GM19035 (cell line): ENCODE data around the gene LIMS4.
A peak's percentile ranks its signal among the peaks of the same experiment; 100 is the strongest.
"Not testable (repeated sequence)": the region's sequence is repeated elsewhere in the genome, so short reads cannot be mapped to it uniquely, and the experiment has no call there.

Source experiments
- ATAC-seq: cut with Tn5 transposase; IDR thresholded peaks from one replicate; pipeline ENCODE4 v1.9.1; 2021; ENCODE audit not compliant: unreplicated experiment

Gene LIMS4

DNA sequence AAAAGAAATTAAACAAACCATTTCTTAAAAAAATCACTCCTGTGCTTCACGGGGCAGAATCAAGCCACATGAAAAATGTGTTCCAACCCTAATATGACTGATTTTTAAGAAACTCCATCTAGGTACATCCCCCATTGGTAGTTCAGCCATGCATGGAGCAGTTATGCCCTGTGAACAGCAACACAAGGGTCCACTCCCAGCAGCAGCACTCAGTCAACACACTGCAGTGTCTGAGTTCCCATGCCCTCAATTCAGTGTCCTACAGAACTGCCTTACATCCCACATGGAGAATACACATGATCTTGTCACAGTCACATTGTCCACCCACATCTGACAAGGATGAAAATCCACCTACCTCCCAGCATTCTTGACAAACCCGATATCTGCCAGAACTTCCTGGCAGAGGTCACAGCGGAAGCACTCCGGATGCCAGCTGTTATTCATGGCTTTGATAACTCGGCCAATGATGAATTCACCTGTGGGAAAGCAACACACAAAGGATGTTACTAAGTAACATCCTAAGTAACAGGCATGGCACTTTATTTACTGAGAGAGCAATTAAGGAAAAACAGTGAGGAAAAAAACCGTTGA lies 17.4 kb downstream of the LIMS4 start:
- not testable (repeated sequence) for ATAC-seq

DNA sequence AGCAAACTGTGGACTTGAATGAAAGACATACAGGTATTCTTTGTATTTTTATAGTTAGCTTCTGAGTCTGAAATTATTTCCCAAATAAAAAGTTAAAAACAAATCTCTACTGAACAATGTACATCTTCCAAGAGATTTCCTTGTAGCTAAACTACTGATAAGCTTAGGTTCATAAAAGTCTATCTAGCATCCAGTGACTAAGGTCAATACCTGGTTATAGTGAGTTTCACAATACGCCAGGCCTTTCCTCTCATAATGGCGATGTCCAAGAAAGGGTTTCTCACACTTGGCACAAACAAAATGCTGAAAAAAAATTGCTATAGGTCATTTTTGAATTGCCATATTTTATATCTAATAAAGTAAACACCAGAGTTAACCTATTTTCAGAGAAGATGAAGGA lies 21.7 kb downstream of the LIMS4 start:
- ATAC-seq = not testable (repeated sequence)

DNA sequence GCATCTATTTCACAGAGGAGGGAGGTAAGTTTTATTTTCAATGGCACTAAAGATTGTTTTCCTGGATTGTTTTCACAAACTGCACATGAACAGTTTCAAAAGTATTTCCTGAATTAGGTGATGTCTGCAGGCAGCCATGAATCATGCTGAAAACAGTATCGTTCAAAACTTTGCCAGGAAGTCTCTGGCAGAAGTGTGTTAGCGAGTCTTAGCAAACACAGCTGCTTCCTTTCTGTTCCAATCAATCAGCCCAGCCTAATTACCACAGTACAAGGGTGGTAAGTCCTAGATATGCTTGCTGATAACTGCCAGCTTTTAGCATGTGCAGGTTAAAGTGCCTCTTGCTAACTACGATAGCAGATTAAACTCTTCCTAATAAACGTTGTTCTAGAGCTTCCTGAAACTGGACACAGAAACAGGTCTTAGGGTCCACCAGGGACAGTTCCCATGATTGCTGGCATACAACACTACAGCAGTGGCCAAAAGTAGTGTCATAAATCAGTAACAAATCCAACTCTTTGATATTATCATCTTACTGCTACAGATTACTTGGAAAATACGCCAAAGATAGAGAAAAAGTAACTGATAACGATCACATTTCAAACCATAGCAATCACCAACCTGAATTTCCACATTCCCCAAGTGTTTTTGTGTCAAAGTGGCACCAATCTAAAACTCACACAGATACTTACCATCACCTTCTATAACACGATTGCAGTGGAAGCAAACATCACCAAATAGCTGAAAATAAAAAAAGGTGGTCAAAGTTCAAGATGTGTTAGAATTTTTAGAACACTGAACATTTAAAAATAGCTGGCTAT lies 23.3 kb downstream of the LIMS4 start:
- not testable (repeated sequence) for ATAC-seq

DNA sequence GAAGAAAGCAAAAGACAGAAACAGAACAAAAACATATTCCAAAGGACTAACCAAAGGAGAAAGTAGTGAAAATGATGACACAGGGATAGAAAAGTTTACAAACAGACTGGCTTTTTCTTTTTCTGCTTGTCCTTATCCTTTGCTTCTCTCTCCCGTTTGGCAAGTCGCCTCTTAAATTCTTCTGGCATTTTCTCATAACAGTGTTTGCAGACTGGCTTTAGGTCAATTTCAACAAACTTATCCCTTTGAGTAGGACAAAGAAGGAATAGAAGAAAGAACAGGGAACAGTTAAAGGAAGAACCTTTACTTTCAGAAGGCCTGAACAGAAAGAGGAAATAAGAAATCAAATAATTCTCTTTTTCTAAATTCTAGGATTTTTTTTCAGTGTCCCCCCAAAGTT lies 26.0 kb downstream of the LIMS4 start:
- ATAC-seq = not testable (repeated sequence)

DNA sequence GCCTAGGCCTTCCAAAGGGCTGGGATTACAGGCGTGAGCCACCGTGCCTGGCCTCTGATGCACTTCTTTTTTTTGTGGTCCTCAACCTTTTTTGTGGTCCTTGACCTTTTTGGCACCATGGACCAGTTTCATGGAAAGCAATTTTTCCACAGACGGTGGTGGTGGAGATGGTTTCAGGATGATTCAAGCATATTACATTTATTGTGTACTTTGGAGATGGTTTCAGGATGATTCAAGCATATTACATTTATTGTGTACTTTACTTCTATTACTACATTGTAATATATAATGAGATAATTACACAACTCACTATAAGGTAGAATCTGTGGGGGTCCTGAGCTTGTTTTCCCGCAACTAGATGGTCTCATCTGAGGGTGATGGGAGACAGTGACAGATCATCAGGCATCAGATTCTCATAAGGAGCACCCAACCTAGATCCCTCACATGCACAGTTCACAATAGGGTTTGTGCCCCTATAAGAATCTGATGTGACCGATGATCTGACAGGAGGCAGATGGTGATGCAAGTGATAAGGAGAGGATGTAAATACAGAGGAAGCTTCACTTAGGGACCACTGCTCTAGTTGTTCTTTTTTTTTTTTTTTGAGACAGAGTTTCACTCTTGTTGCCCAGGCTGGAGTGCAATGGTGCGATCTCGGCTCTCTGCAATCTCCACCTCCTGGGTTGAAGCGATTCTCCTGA lies 29.2 kb downstream of the LIMS4 start:
- ATAC-seq = not testable (repeated sequence)

DNA sequence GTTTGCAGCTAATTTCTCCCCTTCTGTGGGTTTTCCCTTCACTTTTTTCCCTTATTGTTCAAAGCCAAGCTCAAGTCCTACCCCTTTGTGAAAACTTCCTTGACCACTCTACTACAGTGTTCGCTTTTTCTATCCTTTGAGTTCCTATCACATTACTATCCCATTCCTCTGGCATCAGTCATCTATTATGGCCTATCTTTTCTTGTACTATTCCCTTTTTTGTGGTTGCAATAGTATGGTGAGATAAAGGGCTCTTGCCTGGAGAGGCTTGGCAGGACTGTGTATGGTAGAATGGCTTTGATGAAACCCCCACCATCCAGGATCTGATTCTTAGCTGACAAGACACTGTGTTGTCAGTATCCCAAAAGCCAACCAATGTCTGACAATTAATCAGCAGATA lies 30.7 kb downstream of the LIMS4 start:
- ATAC-seq = not testable (repeated sequence)

DNA sequence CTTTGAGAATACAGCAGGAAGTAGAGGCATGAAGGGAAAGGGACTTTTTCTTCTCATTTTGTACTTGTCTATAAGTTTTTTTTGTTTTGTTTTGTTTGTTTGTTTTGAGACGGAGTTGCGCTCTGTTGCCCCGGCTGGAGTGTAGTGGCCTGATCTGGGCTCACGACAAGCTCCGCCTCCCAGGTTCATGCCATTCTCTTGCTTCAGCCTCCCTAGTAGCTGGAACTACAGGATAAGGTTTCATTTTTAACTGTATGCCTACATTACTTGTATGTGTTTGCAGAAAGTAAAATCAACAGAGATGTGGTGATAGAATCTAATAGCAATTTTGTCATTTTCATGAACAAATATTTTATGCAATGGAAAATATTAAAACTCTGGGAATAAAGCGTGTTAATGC lies 38.1 kb downstream of the LIMS4 start:
- ATAC-seq = not testable (repeated sequence)

DNA sequence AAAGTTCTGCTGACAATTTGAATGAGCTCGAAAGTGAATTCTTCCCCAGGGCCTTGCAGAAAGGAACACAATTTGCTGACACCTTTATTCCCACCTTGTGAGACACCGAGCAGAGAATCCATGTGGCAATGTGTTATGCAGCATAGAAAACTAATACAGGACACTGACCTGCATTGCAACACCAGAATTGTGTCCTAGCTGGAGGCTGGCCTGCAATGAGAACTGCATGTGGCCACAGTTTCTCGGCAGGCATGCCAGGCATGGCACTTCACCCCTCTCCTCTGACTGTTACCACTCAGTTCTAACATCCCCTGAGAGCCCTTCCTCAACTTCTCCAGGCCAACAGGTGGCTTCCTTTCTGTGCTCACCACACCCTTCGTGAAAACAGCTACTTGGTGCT lies 46.9 kb downstream of the LIMS4 start:
- ATAC-seq = not testable (repeated sequence)

DNA sequence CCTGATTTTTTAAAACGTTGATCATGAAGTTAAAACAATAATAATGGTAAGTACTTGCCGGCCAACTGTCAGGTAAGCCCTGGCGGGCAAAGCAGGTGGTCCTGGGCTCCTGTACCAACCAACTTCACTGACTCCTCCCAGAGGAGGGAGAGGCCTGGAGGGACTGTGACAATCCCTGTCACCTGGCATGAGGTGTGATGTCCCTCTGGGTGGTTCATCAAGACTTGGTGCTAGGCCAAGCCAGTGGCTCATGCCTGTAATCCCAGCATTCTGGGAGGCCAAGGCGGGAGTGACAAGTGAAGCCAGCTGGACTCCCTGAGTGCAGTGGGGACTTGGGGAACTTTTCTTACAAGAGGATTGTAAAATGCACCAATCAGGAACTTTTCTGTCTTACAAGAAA lies 48.2 kb downstream of the LIMS4 start:
- ATAC-seq = not testable (repeated sequence)

DNA sequence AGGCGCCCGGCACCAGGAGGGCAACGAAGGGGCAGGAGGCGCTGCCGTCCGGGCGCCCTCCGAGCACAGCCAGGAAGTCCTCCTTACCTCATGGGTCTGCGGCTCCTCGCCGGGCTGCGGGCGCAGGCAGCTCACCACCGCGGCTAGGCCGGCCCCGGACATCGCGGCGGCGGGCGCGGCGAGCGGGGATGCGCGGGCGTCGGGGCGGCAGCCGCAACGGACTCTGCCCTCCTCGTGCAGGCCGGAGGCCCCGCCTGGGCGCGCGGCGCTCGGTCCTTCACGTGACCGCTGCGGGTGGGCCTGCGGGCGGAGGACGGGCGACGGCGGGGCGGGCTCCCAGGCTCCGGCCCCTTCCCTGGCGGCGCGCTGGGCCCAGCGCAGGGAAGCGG lies 49.0 kb downstream of the LIMS4 start:
- not testable (repeated sequence) for ATAC-seq

DNA sequence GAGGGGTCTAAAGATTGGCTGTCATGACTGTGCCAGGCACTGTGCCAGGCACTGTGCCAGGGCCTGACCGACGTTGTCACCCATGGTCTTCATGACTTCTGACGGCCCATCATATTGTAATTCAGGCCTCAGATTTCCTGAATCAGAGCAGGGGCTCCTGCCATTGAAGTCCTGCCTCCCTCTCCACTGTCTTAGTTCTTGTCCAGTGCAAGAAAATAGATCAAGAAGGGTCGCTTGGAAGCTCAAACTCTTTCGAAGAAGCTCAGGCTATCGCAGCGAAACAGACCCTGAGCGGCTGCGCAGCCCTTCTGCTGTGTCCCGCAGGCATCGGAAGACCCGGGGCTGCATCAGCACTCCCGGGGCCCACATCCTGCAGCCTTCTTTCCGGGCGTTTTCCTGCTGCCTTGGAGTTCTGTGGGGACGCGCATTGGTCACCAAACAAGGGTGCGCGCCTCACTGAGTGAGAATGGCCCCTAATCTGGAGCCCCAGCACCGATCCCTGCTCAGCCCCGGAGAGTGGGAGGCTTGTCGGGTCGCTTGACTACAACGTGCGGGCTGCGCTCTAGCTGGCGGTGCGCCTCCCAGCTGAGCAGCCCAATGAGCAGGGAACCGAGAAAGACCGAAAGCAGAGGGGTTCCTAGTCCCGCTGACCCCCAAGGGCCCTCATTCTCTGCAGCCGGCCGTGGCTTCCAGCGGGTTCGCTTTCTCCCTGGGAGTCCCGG lies 49.6 kb downstream of the LIMS4 start:
- ATAC-seq = not testable (repeated sequence)

DNA sequence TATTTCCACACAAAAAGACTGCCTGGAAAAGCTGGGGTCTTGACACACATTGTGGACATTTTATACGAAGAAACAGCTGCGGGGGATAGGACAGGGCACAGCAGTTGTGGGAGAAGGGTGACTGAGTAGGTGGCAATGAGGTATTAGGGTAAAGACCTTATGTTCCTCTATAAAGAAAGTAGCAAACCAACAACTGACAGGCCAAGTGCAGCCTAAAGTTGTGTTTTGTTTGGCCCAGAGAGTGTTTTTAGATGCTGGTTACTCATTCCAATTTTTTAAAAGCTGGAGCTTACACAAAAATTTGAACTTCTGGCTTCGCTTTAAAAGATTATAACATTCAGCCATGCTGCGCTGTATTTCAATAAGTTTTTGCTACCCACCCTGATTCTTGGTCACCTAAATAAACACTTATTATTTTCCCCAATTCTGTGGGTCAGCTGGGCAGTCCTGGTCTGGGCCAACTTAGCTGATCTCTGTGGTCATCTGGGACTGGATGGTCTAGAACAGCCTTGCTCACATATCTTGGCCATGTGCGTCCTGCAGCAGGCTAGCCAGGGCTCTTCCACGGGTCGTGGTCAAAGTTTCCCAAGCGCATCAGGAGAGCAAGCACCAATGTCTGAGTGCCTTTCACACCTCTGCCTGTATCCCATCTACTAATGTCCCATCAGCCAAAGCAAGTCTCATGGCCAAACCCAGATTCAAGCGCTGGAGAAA lies 51.8 kb downstream of the LIMS4 start:
- ATAC-seq = not testable (repeated sequence)

DNA sequence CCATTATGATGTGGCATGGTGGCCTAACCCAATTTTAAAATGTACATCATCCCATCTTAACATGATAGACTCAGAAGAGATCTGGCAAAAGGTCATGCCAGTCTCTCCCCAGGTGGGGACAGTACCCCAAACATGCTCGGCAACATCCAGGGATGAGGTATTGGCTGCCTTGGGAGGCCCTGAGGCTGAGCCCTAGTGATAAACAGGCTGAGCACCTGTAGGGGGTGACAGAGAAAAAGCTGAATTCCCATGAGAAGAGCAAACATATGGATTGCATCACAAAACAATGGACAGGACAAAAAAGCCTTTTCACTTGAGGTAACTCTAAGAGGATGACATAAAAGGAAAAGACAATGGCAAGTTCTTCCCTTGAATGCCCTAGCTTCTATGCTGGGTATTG lies 65.5 kb downstream of the LIMS4 start:
- ATAC-seq = not testable (repeated sequence)

DNA sequence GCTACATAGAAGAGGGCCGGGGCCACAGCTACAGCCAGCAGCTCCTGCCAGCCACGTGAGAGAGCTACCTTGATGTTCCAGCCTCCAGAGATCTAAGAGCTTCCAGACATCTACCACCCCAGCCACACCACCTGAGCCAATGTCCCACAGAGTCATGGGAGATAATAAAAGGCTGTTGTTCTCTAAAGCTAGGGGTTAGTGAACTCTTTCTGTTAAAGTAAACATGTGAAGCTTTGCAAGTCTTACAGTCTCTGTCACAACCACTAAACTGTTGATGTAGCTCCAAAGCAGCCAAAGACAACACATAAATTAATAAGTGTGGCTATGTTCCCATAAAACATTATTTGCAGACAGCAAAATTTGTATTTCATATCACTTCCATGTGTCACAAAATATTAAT lies 67.6 kb downstream of the LIMS4 start:
- ATAC-seq = not testable (repeated sequence)

DNA sequence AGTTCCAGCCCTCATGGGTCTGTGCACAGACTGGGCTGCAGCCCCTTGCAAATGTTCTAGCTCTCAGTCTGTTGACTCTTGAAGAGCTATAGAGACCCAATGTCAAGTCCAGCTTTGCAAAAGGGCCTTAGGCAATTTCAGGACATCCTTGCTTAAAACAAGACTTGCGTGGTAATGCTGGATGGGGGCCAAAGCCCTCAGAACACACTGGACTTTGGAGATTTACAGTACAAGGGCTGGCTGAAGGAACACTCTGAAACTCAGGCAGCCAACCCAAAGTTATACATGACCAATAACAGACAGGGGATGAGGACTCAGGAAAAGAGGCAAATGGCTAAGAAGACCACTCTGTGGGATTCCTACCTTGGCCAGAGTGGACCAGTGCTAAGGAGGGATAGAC lies 68.4 kb downstream of the LIMS4 start:
- ATAC-seq = not testable (repeated sequence)

DNA sequence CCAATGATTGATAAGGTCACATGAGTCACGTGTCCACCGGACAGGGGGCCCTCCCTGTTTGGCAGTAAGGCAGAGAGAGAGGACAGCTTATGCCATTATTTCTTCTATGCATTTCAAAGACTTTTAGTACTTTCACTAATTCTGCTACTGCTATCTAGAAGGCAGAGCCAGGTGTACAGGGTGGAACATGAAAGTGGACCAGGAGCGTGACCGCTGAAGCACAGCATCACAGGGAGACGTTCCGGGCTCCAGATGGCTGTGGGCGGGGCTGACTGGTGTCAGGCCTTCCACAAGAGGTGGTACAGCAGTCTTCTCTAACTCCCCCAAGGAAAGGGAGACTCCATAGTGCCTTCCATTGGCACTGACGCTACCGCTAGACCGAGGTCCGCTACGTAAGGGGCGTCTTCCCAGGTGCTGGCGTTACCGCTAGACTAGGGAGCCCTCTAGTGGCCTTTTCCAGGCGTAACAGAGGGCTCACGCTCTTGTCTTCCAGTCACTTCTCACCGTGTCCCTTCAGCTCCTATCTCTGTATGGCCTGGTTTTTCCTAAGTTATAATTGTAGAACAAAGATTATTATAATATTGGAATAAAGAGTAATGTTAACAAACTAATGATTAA lies 71.5 kb downstream of the LIMS4 start:
- peak; percentile 77 for ATAC-seq

DNA sequence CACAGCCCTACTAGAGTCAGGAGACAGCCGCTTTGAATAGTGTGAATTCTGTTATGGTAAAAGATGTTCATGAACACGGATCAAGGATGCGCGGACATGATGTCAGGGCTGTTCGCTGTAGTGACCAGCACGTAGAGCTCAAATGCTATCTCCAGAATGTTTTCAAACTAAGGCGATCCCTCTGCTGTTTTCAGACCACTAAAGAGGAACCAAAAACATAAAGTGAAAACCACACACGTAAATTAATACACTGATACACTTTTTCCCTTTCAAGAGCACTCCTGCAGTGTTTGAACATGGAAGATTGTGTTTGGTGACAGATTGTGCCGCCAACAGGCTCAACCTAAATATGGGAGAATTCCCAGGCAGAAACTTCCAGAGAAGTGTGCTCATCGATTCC lies 73.2 kb downstream of the LIMS4 start:
- not testable (repeated sequence) for ATAC-seq

DNA sequence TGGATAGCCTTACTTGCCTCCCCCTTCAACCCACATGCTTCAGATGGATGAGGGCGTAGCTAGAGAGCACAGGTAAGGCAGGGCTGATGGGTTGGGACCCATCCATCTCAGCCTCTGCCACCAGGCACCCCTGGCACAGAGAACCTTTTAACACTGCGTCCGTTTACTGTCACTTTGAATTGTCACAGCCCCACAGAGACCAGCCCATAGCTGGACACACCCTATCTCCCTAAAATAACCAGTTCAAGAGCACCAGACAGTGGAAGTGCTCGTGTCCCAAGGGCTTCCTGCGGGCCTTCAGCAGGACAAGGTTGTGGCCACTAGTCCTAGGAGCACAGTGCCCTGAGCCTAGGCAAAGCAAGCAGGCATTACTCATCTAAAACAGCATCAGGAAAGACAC lies 76.6 kb downstream of the LIMS4 start:
- ATAC-seq = not testable (repeated sequence)
